ENCODE measurements around the gene SSRP1. TPM values are rescaled to one million over a fixed set of nuclear protein-coding genes. Genes with fewer than 3 reads are reported as not detected.
"Not testable (repeated sequence)": the region's sequence is repeated elsewhere in the genome, so short reads cannot be mapped to it uniquely, and the experiment has no call there.

Gene SSRP1
- total RNA-seq, 1 donor from 2014 or later, result 99.4 TPM

GRCh38 chr11:57340039-57340615, 4.4 kb upstream of the SSRP1 start:
- DNase-seq (ENCODE audit: extremely low spot score, unreplicated experiment), result no peak
- Mint-ChIP-seq H3K36me3 (ENCODE audit: unreplicated experiment) (no peaks in the 10 kb centered on the region), H3K27ac (ENCODE audit: unreplicated experiment) (no peak overlapping the region), H3K27me3 (ENCODE audit: unreplicated experiment) (peaks cover 16% of the 10 kb centered on the region), H3K4me1 (ENCODE audit: unreplicated experiment) (peaks cover 8% of the 10 kb centered on the region), H3K9me3 (ENCODE audit: unreplicated experiment) (no peaks in the 10 kb centered on the region), H3K4me3 (ENCODE audit: unreplicated experiment) (no peak overlapping the region)
- TF ChIP-seq CTCF (IDR thresholded peaks at IDR 0.05), result no peak

GRCh38 chr11:57339328-57339727, 3.6 kb upstream of the SSRP1 start:
- Mint-ChIP-seq H3K9me3 (ENCODE audit: unreplicated experiment) (no peaks in the 10 kb centered on the region), H3K36me3 (ENCODE audit: unreplicated experiment) (no peaks in the 10 kb centered on the region), H3K4me3 (ENCODE audit: unreplicated experiment) (no peak overlapping the region), H3K4me1 (ENCODE audit: unreplicated experiment) (peaks cover 16% of the 10 kb centered on the region), H3K27me3 (ENCODE audit: unreplicated experiment) (peaks cover 16% of the 10 kb centered on the region), H3K27ac (ENCODE audit: unreplicated experiment) (no peak overlapping the region)
- DNase-seq (ENCODE audit: extremely low spot score, unreplicated experiment), result no peak
- no peak for TF ChIP-seq CTCF (IDR thresholded peaks at IDR 0.05)

GRCh38 chr11:57338142-57338541, 2.5 kb upstream of the SSRP1 start, which contains the start of gene P2RX3:
P2RX3 (plus strand) TSS chr11:57338352; CDS start chr11:57338551, 199 bp downstream.
- Mint-ChIP-seq H3K9me3 (ENCODE audit: unreplicated experiment) (no peaks in the 10 kb centered on the region), H3K36me3 (ENCODE audit: unreplicated experiment) (no peaks in the 10 kb centered on the region), H3K4me1 (ENCODE audit: unreplicated experiment) (peaks cover 24% of the 10 kb centered on the region), H3K4me3 (ENCODE audit: unreplicated experiment) (no peak within 1 kb of the TSS), H3K27me3 (ENCODE audit: unreplicated experiment) (peaks cover 16% of the 10 kb centered on the region), H3K27ac (ENCODE audit: unreplicated experiment) (no peak within 1 kb of the TSS)
- no peak for TF ChIP-seq CTCF (IDR thresholded peaks at IDR 0.05)
- DNase-seq (ENCODE audit: extremely low spot score, unreplicated experiment), result no peak

- not testable (repeated sequence) for H3K9me3 Mint-ChIP-seq (ENCODE audit: unreplicated experiment); H3K4me3 Mint-ChIP-seq (ENCODE audit: unreplicated experiment); H3K36me3 Mint-ChIP-seq (ENCODE audit: unreplicated experiment); DNase-seq (ENCODE audit: extremely low spot score, unreplicated experiment)
- H3K27me3 Mint-ChIP-seq (ENCODE audit: unreplicated experiment), result peaks cover 16% of the 10 kb centered on the region
- peaks cover 24% of the 10 kb centered on the region for H3K4me1 Mint-ChIP-seq (ENCODE audit: unreplicated experiment)
- H3K27ac Mint-ChIP-seq (ENCODE audit: unreplicated experiment), result peak overlapping the region; percentile 99
These were observed 1.2 kb upstream of the SSRP1 start for GRCh38 chr11:57336856-57337255.

- H3K27ac Mint-ChIP-seq (ENCODE audit: unreplicated experiment), result peak overlapping the region; percentile 99
- peak overlapping the region; percentile 92 for H3K4me3 Mint-ChIP-seq (ENCODE audit: unreplicated experiment)
- no peak for TF ChIP-seq CTCF (IDR thresholded peaks at IDR 0.05)
- no peaks in the 10 kb centered on the region for H3K9me3 Mint-ChIP-seq (ENCODE audit: unreplicated experiment)
- no peak for DNase-seq (ENCODE audit: extremely low spot score, unreplicated experiment)
- H3K4me1 Mint-ChIP-seq (ENCODE audit: unreplicated experiment), result peaks cover 24% of the 10 kb centered on the region
- peaks cover 16% of the 10 kb centered on the region for H3K27me3 Mint-ChIP-seq (ENCODE audit: unreplicated experiment)
- H3K36me3 Mint-ChIP-seq (ENCODE audit: unreplicated experiment), result peaks cover 14% of the 10 kb centered on the region
These were observed 497 bp upstream of the SSRP1 start for GRCh38 chr11:57336111-57336666.

Measured in osteocyte (in vitro differentiated cells).